GM20000 (cell line): ENCODE results near the gene CPED1.

ENCODE experiments used
- DNase-seq: peaks from one replicate; pipeline ENCODE4 v3.0.0; 2012; ENCODE audit warnings: low spot score
- TF ChIP-seq, protein P1 (sequence below): IDR thresholded peaks from 2 replicates; pipeline ENCODE4 v1.5.1; 2012; ENCODE audit warnings: mild to moderate bottlenecking, control low read depth; ENCODE audit errors: extremely low read depth, missing control alignments

CPED1 gene

DNA sequence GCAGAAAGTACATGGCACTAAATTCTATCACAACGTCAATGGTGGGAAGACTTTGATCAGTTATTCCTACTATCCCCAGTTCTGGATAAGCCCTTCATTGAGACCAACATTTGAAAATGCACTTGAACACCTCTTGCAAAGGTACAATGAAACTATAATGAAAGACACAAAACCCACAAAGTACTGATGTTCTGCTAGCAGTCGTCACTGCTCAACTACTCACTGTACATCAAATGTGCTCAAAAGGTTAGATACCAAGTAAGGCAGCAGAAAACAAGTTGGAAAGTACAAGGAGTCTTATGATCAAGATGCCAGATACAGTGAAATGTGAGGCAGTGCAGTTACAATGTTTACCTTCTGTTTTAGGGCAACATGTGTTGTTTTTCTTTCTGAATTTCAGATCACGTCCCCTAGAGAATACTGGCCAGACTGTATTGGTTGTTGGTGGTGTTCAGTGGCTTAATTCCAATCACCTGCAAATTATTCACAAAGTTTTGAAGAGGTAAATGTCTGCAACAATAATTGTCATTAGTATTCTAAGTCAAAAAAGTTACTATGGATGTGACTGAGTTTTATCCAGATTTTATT, 277.9 kb downstream of the CPED1 start:
- TF ChIP-seq, protein P1, sequence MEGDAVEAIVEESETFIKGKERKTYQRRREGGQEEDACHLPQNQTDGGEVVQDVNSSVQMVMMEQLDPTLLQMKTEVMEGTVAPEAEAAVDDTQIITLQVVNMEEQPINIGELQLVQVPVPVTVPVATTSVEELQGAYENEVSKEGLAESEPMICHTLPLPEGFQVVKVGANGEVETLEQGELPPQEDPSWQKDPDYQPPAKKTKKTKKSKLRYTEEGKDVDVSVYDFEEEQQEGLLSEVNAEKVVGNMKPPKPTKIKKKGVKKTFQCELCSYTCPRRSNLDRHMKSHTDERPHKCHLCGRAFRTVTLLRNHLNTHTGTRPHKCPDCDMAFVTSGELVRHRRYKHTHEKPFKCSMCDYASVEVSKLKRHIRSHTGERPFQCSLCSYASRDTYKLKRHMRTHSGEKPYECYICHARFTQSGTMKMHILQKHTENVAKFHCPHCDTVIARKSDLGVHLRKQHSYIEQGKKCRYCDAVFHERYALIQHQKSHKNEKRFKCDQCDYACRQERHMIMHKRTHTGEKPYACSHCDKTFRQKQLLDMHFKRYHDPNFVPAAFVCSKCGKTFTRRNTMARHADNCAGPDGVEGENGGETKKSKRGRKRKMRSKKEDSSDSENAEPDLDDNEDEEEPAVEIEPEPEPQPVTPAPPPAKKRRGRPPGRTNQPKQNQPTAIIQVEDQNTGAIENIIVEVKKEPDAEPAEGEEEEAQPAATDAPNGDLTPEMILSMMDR = no peak
- DNase-seq = no peak

DNA sequence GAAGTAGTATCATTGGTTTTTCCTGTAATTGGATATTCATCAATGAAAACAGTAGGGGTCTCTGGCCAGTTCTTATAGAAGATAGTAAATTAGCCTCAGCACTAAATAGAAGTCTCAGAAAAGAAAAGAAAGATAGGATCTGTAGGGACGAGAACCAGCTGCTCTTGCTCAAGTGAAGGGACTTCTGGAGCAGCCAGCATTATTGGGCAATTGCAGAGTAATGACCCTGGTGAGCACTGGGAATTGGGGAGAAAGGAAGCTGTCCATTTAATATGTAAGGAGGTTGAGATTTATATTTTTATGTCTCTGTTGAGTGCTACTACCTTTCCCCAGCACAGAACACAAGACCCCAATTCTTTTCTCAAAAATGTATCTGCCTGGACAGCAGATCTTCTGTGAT, 279.1 kb downstream of the CPED1 start:
- TF ChIP-seq, protein P1 = no peak
- DNase-seq = no peak

DNA sequence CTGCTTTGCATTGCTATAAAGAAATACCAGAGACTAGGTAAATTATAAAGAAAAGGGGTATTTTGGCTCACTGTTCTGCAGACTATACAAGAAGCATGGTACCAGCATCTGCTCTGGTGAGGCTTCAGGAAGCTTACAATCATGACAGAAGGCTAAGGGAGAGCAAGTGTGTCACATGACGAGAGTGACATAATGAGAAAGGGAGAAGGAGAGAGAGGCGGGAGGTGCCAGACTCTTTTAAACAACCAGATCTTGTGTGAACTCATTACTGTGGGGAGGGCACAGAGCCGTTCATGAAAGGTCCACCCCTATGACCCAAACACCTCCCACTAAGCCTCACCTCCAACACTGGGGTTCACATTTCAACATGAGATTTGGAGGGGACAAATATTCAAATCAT, 281.3 kb downstream of the CPED1 start:
- TF ChIP-seq, protein P1 = no peak
- DNase-seq = no peak

DNA sequence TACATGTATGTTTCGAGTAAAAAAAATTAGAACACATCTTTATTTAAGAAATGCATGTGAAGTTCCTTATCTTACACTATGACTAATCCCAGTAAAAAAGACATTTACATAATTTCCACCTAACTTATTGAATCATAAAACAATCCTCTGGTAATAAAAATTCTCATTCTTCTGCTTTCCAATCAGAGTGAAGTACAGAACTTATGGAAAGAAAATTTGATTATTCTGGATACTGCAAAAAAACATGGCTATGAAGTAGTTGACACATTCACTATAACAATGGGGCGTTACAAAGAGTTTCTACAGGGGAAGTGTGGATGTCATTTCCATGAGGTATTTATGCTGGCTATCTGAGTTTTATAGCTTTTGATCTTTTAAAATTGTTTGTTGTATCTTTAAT, 282.6 kb downstream of the CPED1 start:
- no peak for DNase-seq
- TF ChIP-seq, protein P1 = no peak

DNA sequence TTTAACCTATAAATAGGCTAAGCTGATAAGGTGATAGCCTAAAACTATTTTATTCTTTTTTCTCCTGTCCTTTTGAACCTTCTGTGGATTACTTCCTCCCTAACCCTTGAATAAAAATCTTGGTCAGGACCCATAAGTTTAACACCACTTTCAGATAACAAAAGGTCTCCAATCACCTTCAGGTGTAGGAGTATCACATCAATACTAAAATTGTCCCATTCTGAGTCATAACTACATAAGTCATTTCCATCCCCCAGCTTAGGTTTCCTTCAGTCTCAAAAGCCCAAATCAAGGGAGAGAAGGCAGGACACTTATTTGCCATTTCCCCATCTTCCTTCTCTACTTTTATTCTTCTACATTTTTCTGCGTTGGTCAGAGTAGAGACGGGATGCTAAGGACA, 283.4 kb downstream of the CPED1 start:
- no peak for DNase-seq
- TF ChIP-seq, protein P1 = no peak

DNA sequence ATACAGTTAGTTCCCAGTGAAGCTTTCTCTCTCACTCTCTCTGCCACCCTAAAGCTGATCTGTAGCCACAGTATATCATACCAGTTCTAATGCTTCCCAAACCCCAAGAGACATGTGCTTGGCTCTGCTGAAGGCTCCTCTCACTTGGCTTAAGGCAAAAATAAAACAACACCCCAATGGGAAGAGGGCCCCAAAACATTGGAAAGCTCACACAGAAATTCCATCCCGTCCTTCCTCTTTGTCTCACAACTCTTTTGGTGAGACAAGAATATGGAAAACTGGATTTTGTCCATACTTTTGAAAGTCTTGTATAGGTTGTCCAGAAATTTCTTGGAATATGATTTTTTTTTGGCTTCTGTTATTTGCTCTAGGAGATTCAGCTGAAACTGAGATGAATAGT, 284.2 kb downstream of the CPED1 start:
- DNase-seq = no peak
- TF ChIP-seq, protein P1 = no peak

DNA sequence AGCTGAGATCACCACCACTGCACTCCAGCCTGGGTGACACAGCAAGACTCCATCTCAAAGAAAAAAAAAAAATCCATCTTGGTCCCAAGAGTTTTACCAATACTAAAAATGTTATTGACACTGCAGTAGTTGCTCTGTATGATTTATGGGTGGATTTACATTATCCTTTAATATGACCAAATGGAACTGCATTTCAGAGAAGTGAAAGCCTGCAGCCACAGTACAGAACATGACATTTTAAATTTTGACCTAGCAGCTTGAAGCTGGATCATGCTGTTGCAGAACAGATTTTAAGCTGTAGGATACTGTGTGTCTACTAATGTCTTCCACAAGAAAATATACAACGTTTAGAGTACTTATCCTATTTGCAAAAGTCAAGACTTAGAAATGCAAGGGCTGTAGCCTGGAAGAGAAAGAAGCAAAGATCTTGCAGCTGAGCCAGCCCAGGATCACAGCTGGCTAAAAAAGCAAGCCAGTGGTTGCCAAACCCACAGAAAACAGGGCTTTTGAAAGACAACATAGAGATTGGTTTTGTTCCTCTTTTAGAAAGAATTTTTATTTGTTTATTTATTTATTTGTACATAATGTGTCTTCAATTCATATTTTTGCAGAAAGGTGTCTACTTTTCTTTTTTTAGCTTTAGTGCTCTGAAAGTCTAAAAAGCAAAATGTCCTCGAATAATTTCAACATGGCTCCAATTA, 285.1 kb downstream of the CPED1 start:
- TF ChIP-seq, protein P1 = no peak
- DNase-seq = no peak
